GM18519 (cell line): ENCODE results near the gene NOXA1.

Experiments
- ATAC-seq: cut with Tn5 transposase; IDR thresholded peaks from one replicate; pipeline ENCODE4 v1.9.1; 2021; ENCODE audit warnings: mild to moderate bottlenecking, moderate library complexity; ENCODE audit not compliant: unreplicated experiment, low FRiP score

Gene NOXA1

GRCh38 chr9:137387114-137387890 is 35.9 kb upstream of the NOXA1 start:
- ATAC-seq = no peak

- ATAC-seq = no peak
Measured at GRCh38 chr9:137387891-137388560, 35.2 kb upstream of the NOXA1 start.

GRCh38 chr9:137388589-137389427 is 34.4 kb upstream of the NOXA1 start:
- no peak for ATAC-seq

- no peak for ATAC-seq
Measured at GRCh38 chr9:137389428-137389746, 33.8 kb upstream of the NOXA1 start.

- ATAC-seq = no peak
Measured at GRCh38 chr9:137390553-137391410, 32.4 kb upstream of the NOXA1 start.

- ATAC-seq = no peak
Measured at GRCh38 chr9:137391411-137391754, 31.8 kb upstream of the NOXA1 start.

GRCh38 chr9:137392232-137393007 is 30.8 kb upstream of the NOXA1 start:
- no peak for ATAC-seq

- no peak for ATAC-seq
Measured at GRCh38 chr9:137393176-137394150, 29.7 kb upstream of the NOXA1 start.

GRCh38 chr9:137394866-137395665 is 28.1 kb upstream of the NOXA1 start:
- ATAC-seq = no peak

GRCh38 chr9:137395666-137396010 is 27.6 kb upstream of the NOXA1 start:
- ATAC-seq = no peak

GRCh38 chr9:137396227-137396626 is 27.0 kb upstream of the NOXA1 start:
- no peak for ATAC-seq

- ATAC-seq = no peak
Measured at GRCh38 chr9:137396634-137397367, 26.4 kb upstream of the NOXA1 start.

GRCh38 chr9:137397675-137398423 is 25.3 kb upstream of the NOXA1 start:
- no peak for ATAC-seq

- no peak for ATAC-seq
Measured at GRCh38 chr9:137398561-137399468, 24.4 kb upstream of the NOXA1 start.

GRCh38 chr9:137402746-137403145 is 20.4 kb upstream of the NOXA1 start:
- no peak for ATAC-seq

GRCh38 chr9:137403269-137403668 is 19.9 kb upstream of the NOXA1 start:
- no peak for ATAC-seq
